ENCODE measurements around the gene RTTN. TPM values are rescaled to one million over a fixed set of nuclear protein-coding genes. Genes with fewer than 3 reads are reported as not detected.

Gene RTTN
- total RNA-seq, 1 experiment from 2014 or later, result 21.8 TPM

- no peak for DNase-seq
- no peaks in the 10 kb centered on the region; the same call in 1 of the 2 replicates for H3K36me3 ChIP-seq (replicated peaks; ENCODE audit: control insufficient read depth, insufficient read depth, low read length)
- H3K27me3 ChIP-seq (ENCODE audit: control insufficient read depth, insufficient read depth, low read length), result no peaks in the 10 kb centered on the region
- H3K4me3 ChIP-seq (ENCODE audit: insufficient read depth, low read depth, low read length), result no peak overlapping the region
Observed at GRCh38 chr18:70058916-70059315, 146.6 kb downstream of the RTTN start.

GRCh38 chr18:70047931-70048603 lies 157.4 kb downstream of the RTTN start:
- Histone ChIP-seq H3K36me3 (replicated peaks; ENCODE audit: control insufficient read depth, insufficient read depth, low read length) (no peaks in the 10 kb centered on the region), H3K4me3 (ENCODE audit: insufficient read depth, low read depth, low read length) (no peak overlapping the region), H3K27me3 (ENCODE audit: control insufficient read depth, insufficient read depth, low read length) (no peaks in the 10 kb centered on the region)
- DNase-seq, result no peak

- Histone ChIP-seq H3K36me3 (replicated peaks; ENCODE audit: control insufficient read depth, insufficient read depth, low read length) (no peaks in the 10 kb centered on the region), H3K4me3 (ENCODE audit: insufficient read depth, low read depth, low read length) (no peak overlapping the region), H3K27me3 (ENCODE audit: control insufficient read depth, insufficient read depth, low read length) (no peaks in the 10 kb centered on the region)
- DNase-seq, result no peak
Observed at GRCh38 chr18:70046796-70047195, 158.7 kb downstream of the RTTN start.

GRCh38 chr18:70046207-70046606 lies 159.3 kb downstream of the RTTN start:
- no peak for DNase-seq
- no peaks in the 10 kb centered on the region for H3K36me3 ChIP-seq (replicated peaks; ENCODE audit: control insufficient read depth, insufficient read depth, low read length)
- H3K4me3 ChIP-seq (ENCODE audit: insufficient read depth, low read depth, low read length), result no peak overlapping the region
- H3K27me3 ChIP-seq (ENCODE audit: control insufficient read depth, insufficient read depth, low read length), result no peaks in the 10 kb centered on the region

- no peaks in the 10 kb centered on the region for H3K27me3 ChIP-seq (ENCODE audit: control insufficient read depth, insufficient read depth, low read length)
- H3K4me3 ChIP-seq (ENCODE audit: insufficient read depth, low read depth, low read length), result no peak overlapping the region
- no peaks in the 10 kb centered on the region for H3K36me3 ChIP-seq (replicated peaks; ENCODE audit: control insufficient read depth, insufficient read depth, low read length)
- no peak for DNase-seq
Observed at GRCh38 chr18:70044632-70045031, 160.9 kb downstream of the RTTN start.

GRCh38 chr18:70041459-70042050 lies 163.9 kb downstream of the RTTN start:
- Histone ChIP-seq H3K36me3 (replicated peaks; ENCODE audit: control insufficient read depth, insufficient read depth, low read length) (no peaks in the 10 kb centered on the region), H3K4me3 (ENCODE audit: insufficient read depth, low read depth, low read length) (no peak overlapping the region), H3K27me3 (ENCODE audit: control insufficient read depth, insufficient read depth, low read length) (no peaks in the 10 kb centered on the region)
- no peak for DNase-seq

GRCh38 chr18:70039186-70039585 lies 166.3 kb downstream of the RTTN start:
- Histone ChIP-seq H3K4me3 (ENCODE audit: insufficient read depth, low read depth, low read length) (no peak overlapping the region), H3K36me3 (replicated peaks; ENCODE audit: control insufficient read depth, insufficient read depth, low read length) (no peaks in the 10 kb centered on the region), H3K27me3 (ENCODE audit: control insufficient read depth, insufficient read depth, low read length) (no peaks in the 10 kb centered on the region)
- DNase-seq, result no peak

- H3K36me3 ChIP-seq (replicated peaks; ENCODE audit: control insufficient read depth, insufficient read depth, low read length), result no peaks in the 10 kb centered on the region
- no peak for DNase-seq
- H3K4me3 ChIP-seq (ENCODE audit: insufficient read depth, low read depth, low read length), result no peak overlapping the region
- no peaks in the 10 kb centered on the region for H3K27me3 ChIP-seq (ENCODE audit: control insufficient read depth, insufficient read depth, low read length)
Observed at GRCh38 chr18:70037431-70038061, 167.9 kb downstream of the RTTN start.

GRCh38 chr18:70036771-70037347 lies 168.6 kb downstream of the RTTN start:
- no peaks in the 10 kb centered on the region for H3K36me3 ChIP-seq (replicated peaks; ENCODE audit: control insufficient read depth, insufficient read depth, low read length)
- no peak overlapping the region for H3K4me3 ChIP-seq (ENCODE audit: insufficient read depth, low read depth, low read length)
- H3K27me3 ChIP-seq (ENCODE audit: control insufficient read depth, insufficient read depth, low read length), result no peaks in the 10 kb centered on the region

GRCh38 chr18:70036168-70036567 lies 169.3 kb downstream of the RTTN start:
- no peak for DNase-seq
- Histone ChIP-seq H3K27me3 (ENCODE audit: control insufficient read depth, insufficient read depth, low read length) (no peaks in the 10 kb centered on the region), H3K36me3 (replicated peaks; ENCODE audit: control insufficient read depth, insufficient read depth, low read length) (no peaks in the 10 kb centered on the region), H3K4me3 (ENCODE audit: insufficient read depth, low read depth, low read length) (no peak overlapping the region)

More at GRCh38 chr18:70036771-70037347, 168.6 kb downstream of the RTTN start:
- no peak for DNase-seq

GRCh38 chr18:70031221-70031620 lies 174.3 kb downstream of the RTTN start:
- Histone ChIP-seq H3K27me3 (ENCODE audit: control insufficient read depth, insufficient read depth, low read length) (no peaks in the 10 kb centered on the region), H3K4me3 (ENCODE audit: insufficient read depth, low read depth, low read length) (no peak overlapping the region), H3K36me3 (replicated peaks; ENCODE audit: control insufficient read depth, insufficient read depth, low read length) (no peaks in the 10 kb centered on the region)
- DNase-seq, result no peak

GRCh38 chr18:70030728-70031127 lies 174.8 kb downstream of the RTTN start:
- H3K4me3 ChIP-seq (ENCODE audit: insufficient read depth, low read depth, low read length), result no peak overlapping the region

GRCh38 chr18:70029163-70029562 lies 176.3 kb downstream of the RTTN start:
- Histone ChIP-seq H3K27me3 (ENCODE audit: control insufficient read depth, insufficient read depth, low read length) (no peaks in the 10 kb centered on the region), H3K36me3 (replicated peaks; ENCODE audit: control insufficient read depth, insufficient read depth, low read length) (no peaks in the 10 kb centered on the region), H3K4me3 (ENCODE audit: insufficient read depth, low read depth, low read length) (no peak overlapping the region)
- DNase-seq, result no peak

More at GRCh38 chr18:70030728-70031127, 174.8 kb downstream of the RTTN start:
- no peaks in the 10 kb centered on the region for H3K36me3 ChIP-seq (replicated peaks; ENCODE audit: control insufficient read depth, insufficient read depth, low read length)
- no peak for DNase-seq
- H3K27me3 ChIP-seq (ENCODE audit: control insufficient read depth, insufficient read depth, low read length), result no peaks in the 10 kb centered on the region

- no peaks in the 10 kb centered on the region for H3K27me3 ChIP-seq (ENCODE audit: control insufficient read depth, insufficient read depth, low read length)
- DNase-seq, result no peak
- no peak overlapping the region for H3K4me3 ChIP-seq (ENCODE audit: insufficient read depth, low read depth, low read length)
- no peaks in the 10 kb centered on the region for H3K36me3 ChIP-seq (replicated peaks; ENCODE audit: control insufficient read depth, insufficient read depth, low read length)
Observed at GRCh38 chr18:70028734-70029133, 176.8 kb downstream of the RTTN start.

GRCh38 chr18:70028084-70028483 lies 177.4 kb downstream of the RTTN start:
- no peaks in the 10 kb centered on the region for H3K36me3 ChIP-seq (replicated peaks; ENCODE audit: control insufficient read depth, insufficient read depth, low read length)
- no peak for DNase-seq
- H3K27me3 ChIP-seq (ENCODE audit: control insufficient read depth, insufficient read depth, low read length), result no peaks in the 10 kb centered on the region
- H3K4me3 ChIP-seq (ENCODE audit: insufficient read depth, low read depth, low read length), result no peak overlapping the region

Data from H7 (cell line).